ENCODE measurements around the gene CDK16.
A peak's percentile ranks its signal among the peaks of the same experiment; 100 is the strongest.

Gene CDK16

DNA sequence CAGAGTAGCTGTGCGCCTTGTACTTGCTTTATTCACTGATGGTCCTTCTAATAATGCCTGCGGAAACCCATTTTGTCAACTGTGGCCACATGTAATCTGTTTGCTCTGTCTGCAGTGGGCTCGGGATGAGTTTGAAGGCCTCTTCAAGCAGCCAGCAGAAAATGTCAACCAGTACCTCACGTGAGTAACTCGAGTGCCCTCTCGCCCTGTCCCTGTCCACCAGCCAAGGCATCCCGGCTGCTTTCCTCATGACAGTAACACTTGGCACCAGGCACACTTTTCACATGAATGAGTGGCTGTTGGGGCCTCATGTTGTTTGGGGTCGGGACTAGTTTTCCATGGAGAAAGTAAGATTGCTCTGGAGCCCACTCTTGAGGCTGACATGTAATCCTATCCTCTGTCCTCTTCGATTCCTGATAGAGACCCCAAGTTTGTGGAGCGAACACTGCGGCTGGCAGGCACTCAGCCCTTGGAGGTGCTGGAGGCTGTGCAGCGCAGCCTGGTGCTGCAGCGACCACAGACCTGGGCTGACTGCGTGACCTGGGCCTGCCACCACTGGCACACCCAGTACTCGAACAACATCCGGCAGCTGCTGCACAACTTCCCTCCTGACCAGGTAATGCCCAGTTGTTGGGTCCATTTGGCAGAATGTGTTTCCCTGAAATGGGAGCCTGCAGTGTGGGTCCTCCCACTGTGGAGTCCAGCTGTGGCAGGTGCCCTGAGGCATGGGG lies 8.8 kb upstream of the CDK16 start:
- no peak for DNase-seq (ENCODE audit: low read depth in 2 of 2)

GRCh38 chrX:47210661-47211425 lies 7.6 kb upstream of the CDK16 start:
- no peak for DNase-seq (ENCODE audit: low read depth in 2 of 2)

GRCh38 chrX:47212381-47213293 lies 5.8 kb upstream of the CDK16 start:
- no peak for DNase-seq (ENCODE audit: low read depth in 2 of 2)

DNA sequence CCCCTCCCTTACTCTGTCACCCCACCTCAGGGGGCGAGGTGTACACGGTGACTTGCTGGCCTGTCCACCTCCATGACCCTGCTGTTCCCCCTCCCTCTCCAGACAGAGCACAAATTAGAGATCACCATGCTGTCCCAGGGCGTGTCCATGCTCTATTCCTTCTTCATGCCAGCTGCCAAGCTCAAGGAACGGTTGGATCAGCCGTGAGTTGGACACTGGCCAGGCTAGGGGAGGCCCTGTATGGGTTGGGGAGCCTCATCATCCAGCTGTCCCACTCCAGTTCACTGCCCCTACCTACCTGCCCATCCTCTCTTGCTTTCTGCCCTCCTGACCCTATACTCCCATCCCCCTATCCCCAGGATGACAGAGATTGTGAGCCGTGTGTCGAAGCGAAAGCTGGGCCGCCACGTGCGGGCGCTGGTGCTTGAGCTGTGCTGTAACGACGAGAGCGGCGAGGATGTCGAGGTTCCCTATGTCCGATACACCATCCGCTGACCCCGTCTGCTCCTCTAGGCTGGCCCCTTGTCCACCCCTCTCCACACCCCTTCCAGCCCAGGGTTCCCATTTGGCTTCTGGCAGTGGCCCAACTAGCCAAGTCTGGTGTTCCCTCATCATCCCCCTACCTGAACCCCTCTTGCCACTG lies 3.9 kb upstream of the CDK16 start:
- no peak for DNase-seq (ENCODE audit: low read depth in 2 of 2)

GRCh38 chrX:47215291-47215900 lies 3.1 kb upstream of the CDK16 start:
- DNase-seq (ENCODE audit: low read depth in 2 of 2): no peak

GRCh38 chrX:47216393-47216925 lies 2.0 kb upstream of the CDK16 start:
- DNase-seq (ENCODE audit: low read depth in 2 of 2): no peak

GRCh38 chrX:47217121-47217851 lies 1.2 kb upstream of the CDK16 start:
- no peak for DNase-seq (ENCODE audit: low read depth in 2 of 2)

DNA sequence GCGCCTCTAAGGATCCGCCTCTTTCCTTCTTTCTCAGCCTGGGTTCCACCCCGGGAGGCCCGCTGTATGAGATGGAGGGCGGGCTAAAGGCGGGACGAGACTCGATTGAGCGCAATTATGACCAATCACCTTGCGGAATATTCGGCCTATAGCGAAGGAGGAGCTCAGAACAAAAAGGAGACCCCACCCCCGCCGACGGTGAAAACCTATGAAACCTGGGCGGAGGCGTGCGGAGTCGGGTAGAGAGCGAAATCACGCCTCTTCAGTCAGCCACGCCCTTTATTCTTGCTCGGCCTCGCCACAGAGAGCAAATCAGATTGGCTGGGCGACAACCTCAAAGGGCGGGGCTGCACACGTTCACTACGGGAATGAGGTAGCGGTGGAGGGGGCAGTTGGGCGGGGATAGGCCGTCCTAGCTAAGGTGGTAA lies 615 bp upstream of the CDK16 start:
- DNase-seq (ENCODE audit: low read depth in 2 of 2): peak; percentile 87 to 97

DNA sequence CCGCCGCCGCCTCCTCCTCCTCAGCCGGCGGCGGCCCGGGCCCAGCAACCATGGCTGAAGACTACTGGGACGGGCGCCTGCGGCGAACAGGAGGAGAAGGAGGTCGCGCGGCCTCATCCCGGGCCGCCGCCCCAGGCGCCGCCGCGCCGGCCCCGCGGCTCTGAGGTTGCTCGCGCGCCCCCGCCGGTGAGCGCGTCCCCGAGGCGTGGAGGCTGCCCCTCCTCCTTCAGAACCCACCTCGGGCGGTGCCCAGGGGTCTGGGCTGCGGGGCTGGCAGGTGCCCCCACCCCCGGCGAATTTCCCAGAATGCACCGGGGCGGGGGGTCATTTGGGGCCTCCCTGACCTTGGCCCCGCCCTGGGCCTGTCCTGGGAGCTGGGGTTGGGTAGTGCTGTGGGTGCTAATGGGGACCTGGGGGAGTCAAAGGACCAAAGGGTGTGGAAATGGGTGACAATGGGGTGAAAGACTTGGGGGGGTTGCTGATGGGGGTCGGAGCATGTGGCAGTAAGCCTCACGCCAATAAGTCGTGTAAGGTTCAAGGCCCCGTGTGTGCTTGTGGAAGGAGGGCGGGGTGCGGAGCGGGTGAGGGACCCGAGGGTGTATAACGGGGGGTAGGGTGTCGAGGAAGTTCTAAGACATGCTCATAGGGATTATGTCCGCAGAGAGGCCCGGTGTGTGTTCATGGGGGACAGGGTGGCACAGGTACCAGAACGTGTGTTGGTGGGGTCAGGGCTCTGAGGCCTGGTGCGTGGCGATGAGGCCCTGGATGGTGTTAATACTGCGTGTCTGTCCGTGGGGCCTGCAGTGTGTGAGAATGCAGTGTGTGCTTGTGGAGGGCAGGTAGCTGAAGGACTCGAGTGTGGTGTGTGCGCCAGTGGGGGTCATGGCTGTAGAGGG lies 687 bp downstream of the CDK16 start:
- DNase-seq (ENCODE audit: low read depth in 2 of 2): peak in 1 of 2 donors; percentile 32

DNA sequence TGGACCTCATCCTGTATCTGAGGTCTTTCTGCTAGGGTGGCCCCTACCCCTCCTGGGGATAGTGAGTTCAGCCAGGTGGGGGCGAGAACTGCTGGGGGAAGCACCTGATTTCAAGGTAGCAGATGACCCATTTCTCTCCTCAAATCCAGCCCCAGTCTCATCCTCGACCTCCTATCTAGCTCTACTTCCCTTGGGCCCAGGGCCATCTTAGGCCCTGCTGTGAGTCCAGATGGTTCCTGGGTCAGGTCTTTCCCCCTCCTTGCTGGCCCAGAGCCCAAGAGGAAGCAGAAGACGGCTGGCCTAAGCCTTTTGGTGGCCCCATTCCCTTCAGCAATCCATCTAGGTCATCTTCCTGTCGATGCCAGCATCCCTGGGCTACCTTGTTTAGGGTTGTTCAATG lies 3.3 kb downstream of the CDK16 start:
- no peak for DNase-seq (ENCODE audit: low read depth in 2 of 2)

- DNase-seq (ENCODE audit: low read depth in 2 of 2): no peak
These were observed 4.4 kb downstream of the CDK16 start for GRCh38 chrX:47222751-47223350.

DNA sequence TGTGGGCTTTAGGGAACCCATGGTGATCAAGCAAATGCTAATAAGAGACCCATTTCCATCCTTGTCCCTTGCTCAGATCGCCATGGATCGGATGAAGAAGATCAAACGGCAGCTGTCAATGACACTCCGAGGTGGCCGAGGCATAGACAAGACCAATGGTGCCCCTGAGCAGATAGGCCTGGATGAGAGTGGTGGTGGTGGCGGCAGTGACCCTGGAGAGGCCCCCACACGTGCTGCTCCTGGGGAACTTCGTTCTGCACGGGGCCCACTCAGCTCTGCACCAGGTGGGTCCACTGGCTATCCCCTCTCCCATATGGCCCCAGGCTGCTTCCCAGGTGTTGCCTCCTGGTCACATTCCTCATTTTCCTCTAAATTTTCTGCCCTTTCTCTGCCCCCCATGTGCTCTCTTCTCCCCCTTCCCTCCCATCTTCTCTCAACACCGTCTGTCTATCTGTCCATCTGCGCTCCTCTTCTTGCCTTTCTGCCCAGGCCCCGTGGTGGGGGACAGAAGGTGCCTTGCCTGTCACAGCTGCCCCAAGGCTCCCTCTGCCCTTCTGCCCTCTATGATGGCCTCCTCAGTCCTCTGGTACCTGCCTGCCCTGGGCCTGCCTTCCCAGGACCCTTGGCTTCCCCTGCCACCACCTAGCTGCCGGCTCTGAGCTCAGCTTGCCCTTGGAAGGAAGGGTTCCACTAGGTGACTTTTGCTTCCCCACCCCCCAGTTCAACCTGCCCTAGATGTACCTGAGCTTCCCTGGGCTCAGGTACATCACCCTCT lies 5.2 kb downstream of the CDK16 start:
- no peak for DNase-seq (ENCODE audit: low read depth in 2 of 2)

DNA sequence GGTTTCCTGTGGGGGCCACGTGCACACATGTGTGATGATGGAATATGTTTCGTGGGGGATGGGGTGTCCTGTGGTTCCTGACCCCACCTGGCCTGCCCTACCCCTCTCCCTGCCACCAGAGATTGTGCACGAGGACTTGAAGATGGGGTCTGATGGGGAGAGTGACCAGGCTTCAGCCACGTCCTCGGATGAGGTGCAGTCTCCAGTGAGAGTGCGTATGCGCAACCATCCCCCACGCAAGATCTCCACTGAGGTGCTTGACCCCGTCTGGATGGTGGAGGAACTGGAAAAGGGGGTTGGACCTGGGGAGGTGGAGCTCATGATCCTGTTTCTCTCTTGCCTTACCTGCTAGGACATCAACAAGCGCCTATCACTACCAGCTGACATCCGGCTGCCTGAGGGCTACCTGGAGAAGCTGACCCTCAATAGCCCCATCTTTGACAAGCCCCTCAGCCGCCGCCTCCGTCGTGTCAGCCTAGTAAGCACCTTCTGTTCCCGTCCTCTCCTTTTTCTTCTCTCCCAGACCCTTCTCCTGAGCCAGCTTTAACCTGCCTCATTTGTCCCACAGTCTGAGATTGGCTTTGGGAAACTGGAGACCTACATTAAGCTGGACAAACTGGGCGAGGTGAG lies 5.9 kb downstream of the CDK16 start:
- no peak for DNase-seq (ENCODE audit: low read depth in 2 of 2)

DNA sequence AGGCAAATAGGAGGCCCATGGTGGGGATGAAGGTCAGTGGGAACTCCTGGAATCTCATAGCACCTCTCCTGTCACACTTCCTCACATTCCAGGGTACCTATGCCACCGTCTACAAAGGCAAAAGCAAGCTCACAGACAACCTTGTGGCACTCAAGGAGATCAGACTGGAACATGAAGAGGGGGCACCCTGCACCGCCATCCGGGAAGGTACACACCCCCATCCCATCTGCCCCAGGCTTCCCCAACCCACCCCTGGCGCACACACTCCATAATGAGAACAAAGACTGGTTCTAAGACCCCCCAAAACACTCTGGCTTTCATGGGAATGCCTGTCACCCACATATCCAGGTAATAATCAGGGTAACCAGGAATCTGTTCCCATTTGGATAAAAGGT lies 6.4 kb downstream of the CDK16 start:
- DNase-seq (ENCODE audit: low read depth in 2 of 2): no peak

GRCh38 chrX:47226071-47226470 lies 7.6 kb downstream of the CDK16 start:
- DNase-seq (ENCODE audit: low read depth in 2 of 2): no peak

DNA sequence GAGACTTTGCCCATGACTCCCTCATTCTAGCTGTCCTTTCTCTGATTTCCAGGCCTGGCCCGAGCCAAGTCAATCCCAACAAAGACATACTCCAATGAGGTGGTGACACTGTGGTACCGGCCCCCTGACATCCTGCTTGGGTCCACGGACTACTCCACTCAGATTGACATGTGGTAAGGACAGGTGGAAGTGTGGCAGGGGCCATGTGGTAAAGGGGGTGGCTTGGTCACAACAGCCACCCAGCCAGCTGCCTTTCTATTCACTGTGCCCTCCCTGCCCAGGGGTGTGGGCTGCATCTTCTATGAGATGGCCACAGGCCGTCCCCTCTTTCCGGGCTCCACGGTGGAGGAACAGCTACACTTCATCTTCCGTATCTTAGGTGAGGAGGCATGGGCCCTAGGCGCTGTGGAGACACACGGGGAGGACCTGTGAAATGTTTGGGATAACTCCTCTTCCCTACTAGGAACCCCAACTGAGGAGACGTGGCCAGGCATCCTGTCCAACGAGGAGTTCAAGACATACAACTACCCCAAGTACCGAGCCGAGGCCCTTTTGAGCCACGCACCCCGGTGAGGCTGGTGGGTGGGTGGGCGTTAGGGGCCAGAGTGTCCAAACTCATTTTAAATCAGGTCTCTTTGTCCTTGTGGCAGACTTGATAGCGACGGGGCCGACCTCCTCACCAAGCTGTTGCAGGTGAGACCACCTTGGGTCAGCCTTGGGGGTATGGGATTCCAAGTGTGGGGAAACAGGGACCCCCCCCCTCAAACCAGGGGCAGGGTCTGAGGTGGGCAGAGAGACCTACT lies 8.3 kb downstream of the CDK16 start:
- DNase-seq (ENCODE audit: low read depth in 2 of 2): no peak

DNA sequence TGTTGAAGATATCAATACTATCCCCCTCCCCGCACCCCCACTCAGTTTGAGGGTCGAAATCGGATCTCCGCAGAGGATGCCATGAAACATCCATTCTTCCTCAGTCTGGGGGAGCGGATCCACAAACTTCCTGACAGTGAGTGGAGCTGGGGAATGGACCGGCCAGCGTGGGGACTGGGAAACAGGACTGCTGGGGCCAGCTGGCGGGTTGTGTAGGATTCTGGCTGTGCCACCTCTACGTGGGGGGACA lies 8.8 kb downstream of the CDK16 start:
- DNase-seq (ENCODE audit: low read depth in 2 of 2): no peak

Measured in activated CD4-positive, alpha-beta T cell treated with anti-CD3 and anti-CD28 coated beads for 24 hours (primary cell).